Glomerular visceral epithelial cell (primary cell): ENCODE results near the gene UIMC1.
"Not testable (repeated sequence)": the region's sequence is repeated elsewhere in the genome, so short reads cannot be mapped to it uniquely, and the experiment has no call there.

Experiments used
- DNase-seq: peaks from one replicate; pipeline ENCODE4 v3.0.0-alpha.2; 2016; ENCODE audit errors: extremely low spot score

UIMC1 gene

DNA sequence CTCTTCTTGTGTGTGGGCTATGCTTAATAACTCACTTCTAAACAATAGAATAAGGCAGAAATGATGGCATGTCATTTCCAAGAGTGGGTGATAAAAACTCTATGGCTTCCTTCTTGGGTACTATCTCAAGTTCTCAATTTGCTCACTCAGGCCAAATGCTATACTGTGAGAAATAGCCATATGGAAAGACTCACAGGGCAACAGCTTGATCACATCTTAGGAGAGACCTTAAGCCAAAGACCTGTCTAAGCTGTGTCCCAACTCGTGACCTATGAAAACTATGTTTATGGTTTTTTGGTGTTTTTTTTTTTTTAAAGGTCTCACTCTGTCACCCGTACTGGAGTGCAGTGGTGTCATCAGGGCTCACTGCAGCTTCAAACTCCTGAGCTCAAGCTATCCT lies 2.1 kb upstream of the UIMC1 start:
- DNase-seq = no peak

DNA sequence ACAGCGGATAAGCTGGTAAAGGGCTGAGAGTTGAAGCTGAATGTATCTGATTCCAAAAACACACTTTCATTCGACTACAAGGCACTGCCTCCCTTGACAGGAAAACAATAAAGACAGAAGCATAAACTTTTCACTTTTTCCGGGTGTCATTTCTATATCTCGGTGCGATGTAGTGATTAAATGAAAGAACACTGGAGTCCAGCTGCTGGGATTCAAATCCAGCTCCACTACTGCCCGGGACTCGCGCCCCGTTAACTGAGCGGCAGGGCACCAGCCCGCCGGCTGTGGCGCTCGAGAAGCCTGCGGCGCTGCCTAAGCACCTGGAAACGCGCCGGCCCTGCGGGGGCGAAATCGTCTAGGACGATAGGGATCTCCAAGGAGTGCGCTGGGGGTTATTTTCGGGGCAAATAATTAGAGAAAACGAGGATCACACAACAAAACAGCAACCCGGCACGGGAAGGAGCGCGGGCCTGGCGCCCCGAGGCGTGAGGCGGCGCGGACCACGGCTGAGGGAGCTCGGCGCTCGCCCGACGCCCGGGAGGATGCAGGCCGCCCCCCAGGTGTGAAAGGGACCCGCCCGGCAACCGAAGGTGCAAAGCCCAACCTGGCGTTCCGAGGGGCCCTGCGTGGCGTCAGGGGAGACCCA lies 837 bp downstream of the UIMC1 start:
- peak; percentile 74 for DNase-seq

DNA sequence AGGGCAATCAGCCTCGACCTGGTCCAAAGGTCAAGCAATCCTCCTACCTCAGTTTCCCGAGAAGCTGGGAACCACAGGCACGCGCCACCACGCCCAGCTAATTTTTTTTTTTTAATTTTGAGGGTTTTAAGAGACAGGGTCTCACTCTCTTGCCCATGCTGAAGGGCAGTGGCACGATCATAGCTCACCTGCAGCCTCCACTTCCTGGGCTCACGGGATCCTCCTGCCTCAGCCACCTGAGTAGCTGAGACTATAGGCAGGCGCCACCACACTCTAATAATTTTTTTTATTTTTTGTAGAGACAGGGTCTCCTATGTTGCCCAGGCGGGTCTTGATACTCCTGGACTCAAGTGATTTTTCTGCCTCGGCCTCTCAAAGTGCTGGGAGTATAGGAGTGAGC lies 1.6 kb downstream of the UIMC1 start:
- no peak for DNase-seq

DNA sequence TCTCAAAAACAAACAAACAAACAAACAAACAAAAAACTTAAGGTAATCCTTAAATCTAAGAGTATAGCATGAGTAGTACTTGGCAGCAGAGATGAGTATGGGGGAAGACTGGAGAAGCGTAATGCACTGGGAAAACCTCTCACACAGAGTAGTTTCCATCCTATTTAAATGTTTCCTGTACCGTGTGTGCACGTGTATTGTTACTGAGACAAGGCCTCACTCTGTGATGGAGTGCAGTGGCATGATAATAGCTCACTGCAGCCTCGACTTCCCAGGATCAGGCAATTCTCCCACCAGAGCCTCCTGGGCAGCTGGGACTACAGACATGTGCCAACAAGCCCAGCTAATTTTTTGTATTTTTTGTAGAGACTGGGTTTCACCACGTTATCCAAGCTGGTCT lies 2.9 kb downstream of the UIMC1 start:
- DNase-seq = no peak

DNA sequence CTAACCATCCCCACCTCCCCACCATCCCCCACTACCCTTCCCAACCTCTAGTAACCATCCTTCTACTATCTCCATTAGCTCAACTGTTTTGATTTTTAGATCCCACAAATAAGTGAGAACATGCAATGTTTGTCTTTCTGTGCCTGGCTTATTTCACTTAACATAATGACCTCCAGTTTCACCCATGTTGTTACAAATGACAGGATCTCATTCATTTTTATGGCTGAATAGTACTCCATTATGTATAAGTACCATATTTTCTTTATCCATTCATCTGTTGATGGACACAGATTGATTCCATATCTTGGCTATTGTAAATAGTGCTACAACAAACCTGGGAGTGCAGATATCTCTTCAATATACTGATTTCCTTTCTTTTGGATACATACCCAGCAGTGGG lies 7.1 kb downstream of the UIMC1 start:
- not testable (repeated sequence) for DNase-seq

DNA sequence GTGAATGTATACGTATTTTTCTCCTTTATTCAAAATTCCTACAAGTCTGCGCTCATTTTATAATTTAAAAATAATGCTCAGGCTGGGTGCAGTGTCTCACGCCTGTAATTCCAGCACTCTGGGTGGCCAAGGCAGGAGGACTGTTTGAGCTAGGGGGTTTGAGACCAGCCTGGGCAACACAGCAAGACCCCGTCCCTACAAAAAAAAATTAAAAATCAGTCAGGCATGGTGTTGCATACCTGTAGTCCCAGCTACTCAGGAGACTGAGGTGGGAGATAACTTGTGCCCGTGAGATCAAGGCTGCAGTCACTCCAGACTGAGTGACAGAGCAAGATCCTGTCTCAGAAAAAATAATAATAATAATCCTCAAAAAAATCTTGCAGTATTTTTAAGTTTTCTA lies 7.8 kb downstream of the UIMC1 start:
- DNase-seq = no peak

DNA sequence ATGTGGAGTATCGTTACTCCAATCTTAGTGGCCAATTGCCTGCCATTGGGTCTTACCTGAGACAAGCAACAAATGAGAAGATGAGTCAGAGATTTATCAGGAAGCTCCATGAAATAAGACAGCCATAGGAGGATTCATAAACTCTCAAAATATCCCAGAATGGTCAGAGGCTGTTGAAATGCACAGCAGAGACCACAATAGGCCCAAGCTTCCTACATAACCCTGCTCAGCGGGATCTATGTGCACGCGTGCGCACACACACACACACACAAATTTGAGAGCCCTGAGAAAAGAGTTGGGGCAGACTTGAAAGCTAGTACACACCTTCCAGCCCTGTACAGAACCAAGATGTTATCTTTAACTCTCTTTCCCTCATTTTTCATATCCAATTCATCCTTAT lies 9.8 kb downstream of the UIMC1 start:
- DNase-seq = no peak

DNA sequence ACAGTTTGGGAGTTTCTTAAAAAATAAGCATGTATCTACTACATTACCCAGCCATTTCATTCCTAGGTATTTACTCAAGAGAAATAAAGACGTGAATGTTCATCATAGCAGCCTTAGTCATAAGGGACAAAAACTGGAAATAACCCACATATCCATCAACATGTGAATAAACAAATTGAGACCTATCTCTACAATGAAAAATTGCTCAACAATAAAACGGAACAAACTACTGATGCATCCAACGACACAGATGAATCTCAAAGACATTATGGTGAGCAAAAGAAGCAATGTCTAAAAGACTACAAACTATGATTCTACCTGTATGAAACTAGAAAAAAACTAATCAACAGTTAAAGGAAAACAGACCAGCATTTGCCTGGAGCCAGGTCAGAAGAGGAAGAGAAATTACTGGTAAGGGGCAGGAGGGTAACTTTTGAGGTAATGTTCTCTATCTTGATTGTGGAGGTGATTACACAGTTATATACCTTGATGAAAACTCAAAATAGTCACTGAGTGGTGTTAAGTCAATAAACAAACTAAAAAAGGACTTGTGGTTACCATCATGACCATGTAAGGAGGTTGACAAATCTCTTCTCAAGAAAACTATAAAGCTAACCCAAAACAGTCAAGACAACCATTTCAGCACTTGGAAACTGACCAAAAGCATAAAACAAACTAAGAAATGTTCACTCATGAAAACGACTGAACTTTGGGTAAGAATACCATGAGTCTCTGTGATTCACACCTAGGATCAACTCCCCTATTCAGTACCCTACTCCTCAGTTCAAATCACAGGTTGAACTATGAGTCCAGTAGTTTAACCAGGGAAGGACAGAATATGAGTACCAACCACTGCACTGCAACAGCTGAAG lies 10.4 kb downstream of the UIMC1 start:
- no peak for DNase-seq

DNA sequence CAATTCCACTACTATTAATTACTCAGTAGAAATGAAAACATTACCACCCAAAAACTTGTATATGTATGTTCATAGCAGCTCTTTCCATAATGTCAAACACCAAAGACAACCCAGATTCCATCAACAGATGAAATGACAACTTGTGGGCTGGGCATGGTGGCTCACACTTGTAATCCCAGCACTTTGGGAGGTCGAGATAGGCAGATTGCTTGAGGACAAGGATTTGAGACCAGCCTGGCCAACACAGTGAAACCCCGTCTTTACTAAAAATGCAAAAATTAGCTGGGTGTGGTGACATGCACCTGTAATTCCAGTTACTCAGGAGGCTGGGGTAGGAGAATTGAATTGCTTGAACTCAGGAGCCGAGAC lies 11.5 kb downstream of the UIMC1 start:
- no peak for DNase-seq

DNA sequence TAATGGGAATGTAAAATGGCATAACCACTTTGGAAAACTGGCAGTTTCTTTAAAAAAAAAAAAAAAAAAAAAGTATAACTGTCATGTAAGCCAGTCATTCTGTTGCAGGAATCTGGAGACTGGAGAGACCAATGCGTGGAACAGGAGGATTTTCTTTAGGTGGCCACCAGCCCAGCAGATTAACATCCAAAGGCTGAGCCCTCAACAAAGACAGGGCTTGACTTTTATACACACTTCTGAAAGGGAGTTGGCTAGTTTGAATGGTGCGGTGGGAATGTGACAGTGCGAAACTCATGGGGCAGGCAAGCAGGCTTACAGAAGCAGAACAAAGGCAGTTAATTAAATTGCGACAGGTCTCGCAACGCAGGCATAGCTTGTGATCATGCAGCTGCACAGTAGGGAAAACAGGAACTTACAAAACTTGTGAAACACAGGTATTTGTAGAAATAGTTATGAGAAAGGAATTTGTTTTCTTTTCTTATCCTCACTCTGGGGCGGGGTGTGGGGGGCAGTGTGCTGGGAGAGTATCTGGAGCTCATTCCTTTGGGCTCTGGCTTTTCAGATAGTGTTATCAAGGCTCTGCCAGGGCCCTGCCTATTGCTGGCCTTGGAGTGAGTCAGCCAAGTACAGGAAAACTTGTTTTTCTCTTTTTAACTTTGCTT lies 12.0 kb downstream of the UIMC1 start:
- no peak for DNase-seq

DNA sequence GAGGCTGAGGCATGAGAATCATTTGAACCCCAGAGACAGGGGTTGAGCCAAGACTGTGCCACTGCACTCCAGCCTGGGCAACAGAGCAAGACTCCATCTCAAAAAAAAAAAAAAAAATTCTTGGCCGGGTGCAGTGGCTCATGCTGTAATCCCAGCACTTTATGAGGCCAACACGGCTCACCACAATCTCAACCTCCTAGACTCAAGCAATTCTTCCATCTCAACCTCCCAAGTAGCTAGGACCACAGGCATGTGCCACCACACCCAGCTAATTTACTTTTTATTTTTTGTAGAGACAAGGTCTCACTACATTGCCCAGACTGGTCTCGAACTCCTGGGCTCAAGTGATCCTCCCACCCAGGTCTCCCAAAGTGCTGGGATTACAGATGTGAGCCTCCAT lies 13.5 kb downstream of the UIMC1 start:
- DNase-seq = not testable (repeated sequence)

DNA sequence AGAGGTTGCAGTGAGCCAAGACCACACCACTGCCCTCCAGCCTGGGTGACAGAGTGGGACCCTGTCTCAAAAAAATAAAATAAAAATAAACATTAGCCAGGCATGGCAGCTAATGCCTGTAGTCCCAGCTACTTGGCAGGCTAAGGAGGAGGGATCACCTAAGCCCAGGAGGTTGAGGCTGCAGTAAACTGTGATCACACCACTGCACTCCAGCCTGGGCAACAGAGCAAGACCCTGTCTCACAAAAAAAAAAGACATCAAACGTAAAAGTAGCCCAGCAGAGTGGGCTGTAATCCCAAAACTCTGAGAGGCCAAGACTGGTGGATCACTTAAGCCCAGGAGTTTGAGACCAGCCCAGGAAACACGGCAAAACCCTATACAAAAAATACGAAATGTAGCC lies 19.0 kb downstream of the UIMC1 start:
- no peak for DNase-seq

DNA sequence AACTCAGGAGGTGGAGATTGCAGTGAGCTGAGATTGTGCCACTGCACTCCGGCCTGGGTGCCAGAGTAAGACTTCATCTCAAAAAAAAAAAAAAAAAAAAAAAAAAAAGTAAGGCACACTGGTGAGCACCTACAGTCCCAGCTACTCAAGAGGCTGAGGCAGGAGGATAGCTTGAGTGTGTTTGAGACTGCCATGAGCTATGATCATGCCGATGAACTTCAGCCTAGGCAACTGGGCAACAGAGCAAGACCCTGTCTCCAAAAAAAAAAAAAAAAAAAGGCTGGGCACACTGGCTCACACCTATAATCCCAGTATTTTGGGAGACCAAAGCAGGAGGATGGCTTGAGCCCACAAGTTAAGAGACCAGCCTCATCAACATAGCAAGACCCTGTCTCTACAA lies 20.3 kb downstream of the UIMC1 start:
- DNase-seq = no peak

DNA sequence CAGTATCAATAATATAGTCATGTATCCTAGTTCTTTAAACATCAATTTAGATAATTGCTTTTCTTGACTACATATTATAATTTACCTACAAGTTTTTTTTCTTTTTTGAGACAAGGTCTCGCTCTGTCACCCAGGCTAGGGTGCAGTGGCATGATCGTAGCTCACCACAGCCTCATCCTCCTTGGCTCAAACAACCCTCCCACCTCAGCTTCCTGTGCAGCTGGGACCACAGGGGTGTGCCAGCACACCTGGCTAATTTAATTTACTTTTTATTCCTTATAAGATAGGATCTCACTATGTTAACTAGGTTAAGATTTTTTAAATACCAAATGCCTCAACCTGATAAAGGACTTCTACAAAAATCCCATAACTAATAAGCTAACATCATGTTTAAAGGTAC lies 21.1 kb downstream of the UIMC1 start:
- no peak for DNase-seq

DNA sequence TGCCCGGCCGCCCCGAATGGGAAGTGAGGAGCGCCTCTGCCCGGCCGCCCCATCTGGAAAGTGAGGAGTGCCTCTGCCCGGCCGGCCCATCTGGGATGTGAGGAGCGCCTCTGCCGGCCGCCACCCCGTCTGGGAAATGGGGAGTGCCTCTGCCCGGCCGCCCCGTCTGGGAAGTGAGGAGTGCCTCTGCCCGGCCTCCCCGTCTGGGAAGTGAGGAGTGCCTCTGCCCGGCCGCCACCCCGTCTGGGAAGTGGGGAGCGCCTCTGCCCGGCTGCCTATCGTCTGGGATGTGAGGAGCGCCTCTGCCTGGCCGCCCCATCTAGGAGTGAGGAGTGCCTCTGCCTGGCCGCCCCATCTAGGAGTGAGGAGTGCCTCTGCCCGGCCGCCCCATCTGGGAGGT lies 22.4 kb downstream of the UIMC1 start:
- DNase-seq = not testable (repeated sequence)

DNA sequence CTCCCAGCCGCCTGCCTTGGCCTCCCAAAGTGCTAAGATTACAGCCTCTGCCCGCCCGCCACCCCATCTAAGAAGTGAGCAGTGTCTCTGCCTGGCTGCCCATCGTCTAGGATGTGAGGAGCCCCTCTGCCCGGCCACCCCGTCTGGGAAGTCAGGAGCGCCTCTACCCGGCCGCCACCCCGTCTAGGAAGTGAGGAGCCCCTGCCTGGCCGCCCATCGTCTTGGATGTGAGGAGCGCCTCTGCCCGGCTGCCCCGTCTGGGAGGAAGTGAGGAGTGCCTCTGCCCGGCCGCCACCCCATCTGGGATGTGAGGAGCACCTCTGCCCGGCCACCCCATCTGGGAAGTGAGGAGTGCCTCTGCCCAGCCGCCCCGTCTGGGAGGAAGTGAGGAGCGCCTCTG lies 23.0 kb downstream of the UIMC1 start:
- DNase-seq = not testable (repeated sequence)

DNA sequence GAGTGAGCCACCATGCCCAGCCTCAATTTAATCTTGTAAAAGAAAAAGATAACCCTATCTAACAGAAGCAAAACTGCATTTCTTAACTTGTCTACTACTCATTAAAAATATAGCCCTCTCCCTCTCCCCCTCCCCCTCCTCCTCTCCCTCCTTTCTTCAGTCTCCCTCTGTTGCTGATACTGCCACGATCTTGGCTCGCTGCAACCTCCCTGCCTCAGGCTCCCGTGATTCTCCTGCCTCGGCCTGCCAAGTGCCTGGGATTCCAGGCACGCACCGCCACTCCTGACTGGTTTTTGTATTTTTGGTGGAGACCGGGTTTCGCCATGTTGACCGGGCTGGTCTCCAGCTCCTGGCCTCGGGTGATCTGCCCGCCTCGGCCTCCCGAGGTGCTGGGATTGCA lies 23.5 kb downstream of the UIMC1 start:
- DNase-seq = not testable (repeated sequence)

DNA sequence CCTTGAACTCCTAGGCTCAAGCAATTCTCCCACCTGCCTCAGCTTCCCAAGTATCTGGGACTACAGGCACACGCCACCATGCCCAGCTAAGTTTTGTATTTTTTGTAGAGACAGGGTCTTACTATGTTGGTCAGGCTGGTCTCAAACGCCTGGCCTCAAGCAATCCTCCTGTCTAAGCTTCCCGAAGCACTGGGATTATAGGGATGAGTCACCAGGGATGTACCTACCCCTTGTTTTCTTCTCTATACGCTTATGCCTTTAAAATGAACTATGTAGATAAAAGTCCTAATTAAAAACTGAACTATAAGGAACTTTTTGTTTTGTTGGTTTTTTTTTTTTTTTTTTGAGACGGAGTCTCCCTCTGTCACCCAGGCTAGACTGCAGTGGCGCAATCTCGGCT lies 25.8 kb downstream of the UIMC1 start:
- DNase-seq = no peak

DNA sequence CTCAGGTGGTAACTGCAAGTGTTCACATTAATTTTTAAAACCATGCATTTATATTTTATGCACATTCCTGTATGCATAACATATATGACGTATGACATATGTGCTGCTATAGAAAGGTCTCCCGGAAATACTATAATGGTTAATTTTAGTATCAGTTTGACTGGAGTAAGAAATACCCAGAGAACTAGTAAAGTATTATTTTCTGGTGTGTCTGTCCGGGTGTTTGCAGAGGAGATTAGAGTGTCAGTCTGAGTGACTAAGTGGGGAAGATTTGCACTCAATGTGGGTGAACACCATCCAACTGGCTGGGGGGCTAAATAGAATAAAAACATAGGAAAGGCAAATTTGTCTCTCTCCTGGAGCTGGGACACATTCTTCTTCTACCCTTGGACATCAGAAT lies 26.9 kb downstream of the UIMC1 start:
- no peak for DNase-seq

DNA sequence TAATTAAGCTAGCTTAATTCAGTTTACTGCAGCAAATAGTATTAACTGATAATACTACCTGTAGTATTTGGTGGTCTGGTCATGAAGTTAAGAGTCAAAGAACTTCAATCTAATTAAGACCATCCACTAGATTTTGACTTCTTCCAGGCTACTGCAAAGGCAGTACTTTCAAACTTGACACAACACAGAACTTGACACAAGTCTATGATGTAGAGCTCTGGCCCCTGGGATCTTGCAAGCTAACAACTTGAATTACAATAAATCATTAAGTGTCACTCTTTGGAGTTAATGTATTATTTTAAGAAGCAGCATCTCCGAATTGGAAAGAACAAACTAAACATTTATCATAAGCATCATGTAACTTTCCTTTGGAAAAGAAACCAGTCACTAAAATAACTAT lies 40.9 kb downstream of the UIMC1 start:
- DNase-seq = no peak

DNA sequence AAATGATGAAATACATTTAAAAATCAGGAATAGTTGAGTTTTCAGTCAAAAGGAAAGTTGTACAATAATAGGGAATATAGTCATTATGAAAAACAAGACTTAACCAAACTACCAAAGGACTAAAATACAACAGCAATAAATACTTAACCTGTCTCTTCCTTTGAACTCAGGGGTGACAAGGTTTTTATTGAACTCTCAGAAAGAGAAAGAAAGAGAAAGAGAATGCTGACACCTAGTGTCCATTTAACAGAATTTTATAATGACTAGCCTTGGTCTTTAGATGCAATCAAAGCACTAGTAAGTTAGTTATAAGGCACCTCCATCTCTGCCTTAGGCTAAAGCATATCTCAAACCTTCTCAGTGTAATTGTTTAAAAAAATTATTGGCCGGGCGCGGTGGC lies 47.5 kb downstream of the UIMC1 start:
- peak; percentile 32 for DNase-seq

DNA sequence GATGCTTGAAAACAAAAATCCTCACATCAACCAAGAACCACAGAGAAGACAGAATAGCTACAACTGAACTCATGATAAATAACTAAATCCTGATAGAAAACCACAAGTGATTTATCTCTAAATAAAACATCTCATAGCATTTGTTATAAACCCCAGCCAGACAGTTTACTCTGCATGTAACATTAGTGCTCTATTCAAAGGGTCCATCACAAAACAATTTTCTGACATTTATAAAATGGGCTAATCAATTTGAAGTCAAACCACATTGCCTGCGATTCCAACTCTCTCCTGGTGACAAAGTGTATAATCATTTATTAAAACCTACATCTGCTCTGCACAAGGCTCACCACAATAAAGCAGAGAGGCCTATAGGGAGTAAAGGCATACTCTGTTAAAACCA lies 49.8 kb downstream of the UIMC1 start:
- no peak for DNase-seq

DNA sequence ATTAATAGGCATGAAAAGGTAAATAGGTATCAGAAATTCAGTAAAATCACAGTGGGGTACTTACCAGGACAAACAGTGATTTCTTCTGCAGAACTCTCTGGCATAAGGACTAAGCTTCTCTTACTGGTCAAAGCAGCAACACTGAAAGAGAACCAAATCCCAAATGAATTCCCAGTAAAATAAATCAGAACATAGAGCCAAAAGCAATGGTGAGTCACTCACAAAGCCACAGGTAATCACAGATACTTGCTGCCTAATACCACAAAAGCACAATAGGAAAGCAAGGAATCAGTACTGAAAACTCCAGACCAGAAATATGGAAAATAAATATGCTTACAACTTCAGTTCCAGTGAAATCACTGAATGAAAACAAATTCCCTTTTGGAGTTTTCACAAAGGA lies 50.7 kb downstream of the UIMC1 start:
- peak; percentile 26 for DNase-seq
